DOHH2 (cell line): ENCODE results near the gene MACROH2A2.

Experiments
- EZH2phosphoT487 ChIP-seq: fragments of 200-600 bp; sonication (generic); IDR thresholded peaks from 2 replicates; pipeline ENCODE4 v1.6.1; 2017; ENCODE audit warnings: borderline replicate concordance, mild to moderate bottlenecking, antibody characterized with exemption, low read length, moderate library complexity, mixed read lengths
- TF ChIP-seq, protein P1 (sequence below): fragments of 200-600 bp; sonication (generic); IDR thresholded peaks from one replicate; pipeline ENCODE4 v1.5.1; 2014; ENCODE audit warnings: antibody characterized with exemption, mild to moderate bottlenecking, low read depth, low read length; ENCODE audit not compliant: poor library complexity, severe bottlenecking

DNA sequence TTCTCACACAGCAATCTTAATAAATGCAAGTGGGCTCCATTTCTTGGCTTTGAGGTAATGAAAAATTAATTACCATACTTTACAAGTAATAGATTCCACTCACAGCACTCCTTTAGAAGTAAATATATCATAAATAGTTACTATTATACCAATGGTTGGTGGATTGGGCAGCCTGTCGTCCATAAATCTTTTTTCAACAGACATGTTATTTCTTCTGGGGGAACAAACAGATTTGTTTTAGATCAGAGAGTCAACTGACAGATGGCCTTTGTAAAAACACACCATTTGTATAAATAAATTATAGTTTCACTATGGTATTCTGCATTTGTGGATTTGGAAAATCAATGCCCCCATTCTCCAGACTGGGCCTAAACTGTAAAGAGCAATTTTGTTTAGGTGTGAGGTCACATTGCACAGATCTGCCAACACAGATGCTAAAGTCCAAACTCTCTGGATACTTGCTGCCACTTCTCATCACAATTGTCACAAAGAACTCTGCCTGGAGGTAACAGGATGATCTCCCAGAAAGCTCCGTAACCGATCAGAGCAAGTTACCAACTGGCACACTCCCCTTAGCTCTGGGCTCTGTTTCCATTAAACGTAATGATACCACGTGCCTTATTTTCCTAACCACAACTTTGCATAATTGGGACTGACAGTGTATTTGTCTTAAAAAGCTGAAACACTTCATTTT is 4.5 kb upstream of the MACROH2A2 start:
- TF ChIP-seq, protein P1, sequence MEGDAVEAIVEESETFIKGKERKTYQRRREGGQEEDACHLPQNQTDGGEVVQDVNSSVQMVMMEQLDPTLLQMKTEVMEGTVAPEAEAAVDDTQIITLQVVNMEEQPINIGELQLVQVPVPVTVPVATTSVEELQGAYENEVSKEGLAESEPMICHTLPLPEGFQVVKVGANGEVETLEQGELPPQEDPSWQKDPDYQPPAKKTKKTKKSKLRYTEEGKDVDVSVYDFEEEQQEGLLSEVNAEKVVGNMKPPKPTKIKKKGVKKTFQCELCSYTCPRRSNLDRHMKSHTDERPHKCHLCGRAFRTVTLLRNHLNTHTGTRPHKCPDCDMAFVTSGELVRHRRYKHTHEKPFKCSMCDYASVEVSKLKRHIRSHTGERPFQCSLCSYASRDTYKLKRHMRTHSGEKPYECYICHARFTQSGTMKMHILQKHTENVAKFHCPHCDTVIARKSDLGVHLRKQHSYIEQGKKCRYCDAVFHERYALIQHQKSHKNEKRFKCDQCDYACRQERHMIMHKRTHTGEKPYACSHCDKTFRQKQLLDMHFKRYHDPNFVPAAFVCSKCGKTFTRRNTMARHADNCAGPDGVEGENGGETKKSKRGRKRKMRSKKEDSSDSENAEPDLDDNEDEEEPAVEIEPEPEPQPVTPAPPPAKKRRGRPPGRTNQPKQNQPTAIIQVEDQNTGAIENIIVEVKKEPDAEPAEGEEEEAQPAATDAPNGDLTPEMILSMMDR: no peak
- no peak for TF ChIP-seq EZH2phosphoT487
